Liver (tissue), 9 donors: Measurements from ENCODE around the gene DLX2. TPM values are rescaled to one million over a fixed set of nuclear protein-coding genes. Genes with fewer than 3 reads are reported as not detected.

Experiments
- DNase-seq: peaks from one replicate; pipeline ENCODE4 v3.0.0-alpha.2; 2017; ENCODE audit warnings: low spot score
- H3K27ac ChIP-seq, 2 donors: one replicate each; pipeline ENCODE4 v1.7.0; 2013; ENCODE audit warnings: inconsistent platforms in 2 of 2, low read length in 2 of 2, control low read depth in 1 of 2, low read depth in 1 of 2, mild to moderate bottlenecking in 1 of 2
- H3K27me3 ChIP-seq, 4 donors: one replicate each; pipeline versions ENCODE4 v1.6.1 to v1.7.0; 2013; ENCODE audit warnings: low read length in 3 of 4, inconsistent platforms in 1 of 4, mild to moderate bottlenecking in 1 of 4, moderate library complexity in 1 of 4; ENCODE audit not compliant: control insufficient read depth in 4 of 4, insufficient read depth in 4 of 4
- H3K36me3 ChIP-seq, 4 donors: one replicate each; pipeline versions ENCODE4 v1.6.1 to v1.7.0; 2013; ENCODE audit warnings: low read length in 3 of 4, mild to moderate bottlenecking in 3 of 4, low read depth in 1 of 4, moderate library complexity in 1 of 4; ENCODE audit not compliant: control insufficient read depth in 4 of 4, insufficient read depth in 3 of 4
- H3K4me1 ChIP-seq, 4 donors: one replicate each; pipeline versions ENCODE4 v1.6.1 to v1.7.0; 2013; ENCODE audit warnings: low read length in 3 of 4, mild to moderate bottlenecking in 3 of 4, moderate library complexity in 1 of 4; ENCODE audit not compliant: control insufficient read depth in 4 of 4, insufficient read depth in 4 of 4
- H3K4me3 ChIP-seq, 3 donors: one replicate each; pipeline versions ENCODE4 v1.6.1 to v1.7.0; 2013; ENCODE audit warnings: low read length in 3 of 3, control low read depth in 1 of 3, low read depth in 1 of 3, mild to moderate bottlenecking in 1 of 3
- H3K9ac ChIP-seq, 2 donors: one replicate each; pipeline ENCODE4 v1.7.0; 2013; ENCODE audit warnings: low read length in 2 of 2, mild to moderate bottlenecking in 2 of 2, moderate library complexity in 2 of 2, control low read depth in 1 of 2, low read depth in 1 of 2
- H3K9me3 ChIP-seq, 4 donors: one replicate each; pipeline versions ENCODE4 v1.6.1 to v1.7.0; 2013; ENCODE audit warnings: low read length in 3 of 4; ENCODE audit not compliant: control insufficient read depth in 4 of 4
- CTCF ChIP-seq: fragments of 150-350 bp; IDR thresholded peaks from 2 replicates; pipeline ENCODE4 v1.5.1; 2017; ENCODE audit warnings: improper control_type of control experiment, low read depth, low read length; ENCODE audit not compliant: missing input control
- GABPA ChIP-seq, 2 donors: IDR thresholded peaks in 1 of 2; conservative IDR thresholded peaks in 1 of 2; 2 replicates each; pipeline ENCODE4 v1.6.1; 2016; ENCODE audit warnings: antibody characterized with exemption in 2 of 2, mild to moderate bottlenecking in 1 of 2, moderate library complexity in 1 of 2
- HNF4A ChIP-seq, 2 donors: conservative IDR thresholded peaks; 2 replicates each; pipeline ENCODE4 v1.6.1; 2016; ENCODE audit warnings: antibody characterized with exemption in 2 of 2, mild to moderate bottlenecking in 2 of 2
- HNF4G ChIP-seq: IDR thresholded peaks from 2 replicates; pipeline ENCODE4 v1.6.1; 2016; ENCODE audit warnings: antibody characterized with exemption
- JUND ChIP-seq, 2 donors: IDR thresholded peaks; 2 replicates each; pipeline ENCODE4 v1.6.1; 2016; ENCODE audit warnings: antibody characterized with exemption in 2 of 2
- MAX ChIP-seq: IDR thresholded peaks from 2 replicates; pipeline ENCODE4 v1.6.1; 2016; ENCODE audit warnings: antibody characterized with exemption
- NR2F2 ChIP-seq: IDR thresholded peaks from 2 replicates; pipeline ENCODE4 v1.6.1; 2016; ENCODE audit warnings: antibody characterized with exemption
- REST ChIP-seq: IDR thresholded peaks from 2 replicates; pipeline ENCODE4 v1.6.1; 2016; ENCODE audit warnings: antibody characterized with exemption, mild to moderate bottlenecking
- SP1 ChIP-seq: IDR thresholded peaks from 2 replicates; pipeline ENCODE4 v1.6.1; 2018; ENCODE audit warnings: antibody characterized with exemption, mild to moderate bottlenecking
- TAF1 ChIP-seq: conservative IDR thresholded peaks from 2 replicates; pipeline ENCODE4 v1.6.1; 2016; ENCODE audit warnings: antibody characterized with exemption, mild to moderate bottlenecking
- ZBTB33 ChIP-seq: IDR thresholded peaks from 2 replicates; pipeline ENCODE4 v1.6.1; 2016; ENCODE audit warnings: antibody characterized with exemption
- polyA plus RNA-seq, 2 donors: library from polyadenylated mRNA; stranded (reverse) in 1 of 2; unstranded in 1 of 2; fragments of 200-250 nt in 1 of 2; fragments of >200 nt in 1 of 2; fragmentation: Nextera tagmentation in 1 of 2; extraction: Ambion mirVana in 1 of 2; gene quantifications; one replicate each; pipeline versions ENCODE4 v1.2.1 to v1.2.3, GENCODE V29; 2013 to 2015
- total RNA-seq, 2 donors: library from RNA; depleted of rRNA; stranded (reverse); fragments of >200 nt; gene quantifications; one replicate each; pipeline ENCODE4 v1.2.3, GENCODE V29; 2014
- donor health status: healthy.
- donor health status: healthy.
- donor health status: healthy.
- donor health status: healthy.
- donor health status: healthy.

DLX2 gene
- total and polyA plus RNA-seq, 4 donors = not detected

- TF ChIP-seq SP1 (no peak), TAF1 (no peak), HNF4A (conservative IDR thresholded peaks at IDR 0.05) (no peak), MAX (no peak), NR2F2 (no peak), JUND (IDR thresholded peaks at IDR 0.05) (no peak)
- no peaks in the 10 kb centered on the region for H3K36me3 ChIP-seq
- no peak for DNase-seq
- H3K9ac ChIP-seq = no peak overlapping the region
- H3K27ac ChIP-seq = no peak overlapping the region
- H3K27me3 ChIP-seq = no peaks in the 10 kb centered on the region
- H3K4me3 ChIP-seq = no peak overlapping the region
- no peaks in the 10 kb centered on the region for H3K9me3 ChIP-seq
- H3K4me1 ChIP-seq = no peaks in the 10 kb centered on the region
These were observed 26.7 kb upstream of the DLX2 start for GRCh38 chr2:172129404-172129803.

- H3K4me3 ChIP-seq = no peak overlapping the region
- no peak for DNase-seq
- H3K27me3 ChIP-seq = no peaks in the 10 kb centered on the region
- no peak overlapping the region for H3K9ac ChIP-seq
- no peaks in the 10 kb centered on the region for H3K4me1 ChIP-seq
- H3K9me3 ChIP-seq = no peaks in the 10 kb centered on the region
- H3K36me3 ChIP-seq = no peaks in the 10 kb centered on the region
- no peak overlapping the region for H3K27ac ChIP-seq
- no peak for TF ChIP-seq HNF4A (conservative IDR thresholded peaks at IDR 0.05)
- no peak for TF ChIP-seq SP1
- no peak for TF ChIP-seq GABPA (IDR thresholded peaks at IDR 0.05 in 1 of 2, conservative IDR thresholded peaks at IDR 0.05 in 1 of 2)
- TF ChIP-seq CTCF = no peak
- no peak for TF ChIP-seq HNF4G
- no peak for TF ChIP-seq ZBTB33
- no peak for TF ChIP-seq REST
These were observed 25.8 kb upstream of the DLX2 start for GRCh38 chr2:172128484-172128883.
